Measurements from ENCODE around the gene FBF1.
"Not testable (repeated sequence)": the region's sequence is repeated elsewhere in the genome, so short reads cannot be mapped to it uniquely, and the experiment has no call there.

Gene FBF1

GRCh38 chr17:75892556-75893224 is 48.2 kb downstream of the FBF1 start:
- no peak for TF ChIP-seq CTCF (IDR thresholded peaks at IDR 0.05; ENCODE audit: low read depth, low read length, missing control alignments)
- in situ Hi-C loops (cut with HindIII; ENCODE audit: low sequenced_read_pairs), result no loop called here
- H3K4me3 ChIP-seq (ENCODE audit: low read depth, low read length), result no peak overlapping the region
- DNase-seq (ENCODE audit: low read depth), result no peak

GRCh38 chr17:75891605-75892555 is 49.0 kb downstream of the FBF1 start:
- in situ Hi-C loops (cut with HindIII; ENCODE audit: low sequenced_read_pairs), result no loop called here
- DNase-seq (ENCODE audit: low read depth), result no peak
- H3K4me3 ChIP-seq (ENCODE audit: low read depth, low read length), result no peak overlapping the region
- no peak for TF ChIP-seq CTCF (IDR thresholded peaks at IDR 0.05; ENCODE audit: low read depth, low read length, missing control alignments)

- no peak overlapping the region for H3K4me3 ChIP-seq (ENCODE audit: low read depth, low read length)
- TF ChIP-seq CTCF (IDR thresholded peaks at IDR 0.05; ENCODE audit: low read depth, low read length, missing control alignments), result no peak
- in situ Hi-C loops (cut with HindIII; ENCODE audit: low sequenced_read_pairs), result no loop called here
- DNase-seq (ENCODE audit: low read depth), result no peak
These were observed 49.7 kb downstream of the FBF1 start for GRCh38 chr17:75891022-75891604.

GRCh38 chr17:75889454-75889853 is 51.4 kb downstream of the FBF1 start:
- no peak overlapping the region for H3K4me3 ChIP-seq (ENCODE audit: low read depth, low read length)
- DNase-seq (ENCODE audit: low read depth), result no peak
- in situ Hi-C loops (cut with HindIII; ENCODE audit: low sequenced_read_pairs), result no loop called here
- TF ChIP-seq CTCF (IDR thresholded peaks at IDR 0.05; ENCODE audit: low read depth, low read length, missing control alignments), result no peak

- H3K4me3 ChIP-seq (ENCODE audit: low read depth, low read length), result no peak overlapping the region
- in situ Hi-C loops (cut with HindIII; ENCODE audit: low sequenced_read_pairs), result no loop called here
- no peak for DNase-seq (ENCODE audit: low read depth)
- no peak for TF ChIP-seq CTCF (IDR thresholded peaks at IDR 0.05; ENCODE audit: low read depth, low read length, missing control alignments)
These were observed 52.4 kb downstream of the FBF1 start for GRCh38 chr17:75888484-75888883.

GRCh38 chr17:75885860-75886259 is 55.0 kb downstream of the FBF1 start:
- in situ Hi-C loops (cut with HindIII; ENCODE audit: low sequenced_read_pairs); DNase-seq (ENCODE audit: low read depth); H3K4me3 ChIP-seq (ENCODE audit: low read depth, low read length): not testable (repeated sequence)

Data from astrocyte of the cerebellum (primary cell).